Nephron progenitor cell (in vitro differentiated cells): Measurements from ENCODE around the gene BCL11B.
A peak's percentile ranks its signal among the peaks of the same experiment; 100 is the strongest.

ENCODE experiments used
- DNase-seq: peaks from one replicate; pipeline ENCODE4 v3.0.0; 2021
- H3K27ac Mint-ChIP-seq: 2 replicates; pipeline ENCODE4 v1.8.0; 2021; ENCODE audit warnings: mild to moderate bottlenecking, moderate library complexity, mixed read lengths
- H3K27me3 Mint-ChIP-seq: 2 replicates; pipeline ENCODE4 v1.8.0; 2021; ENCODE audit warnings: mild to moderate bottlenecking, low read depth, mixed read lengths; ENCODE audit not compliant: poor library complexity
- H3K36me3 Mint-ChIP-seq: 2 replicates; pipeline ENCODE4 v1.8.0; 2021; ENCODE audit warnings: low read depth, mixed read lengths
- H3K4me1 Mint-ChIP-seq: 2 replicates; pipeline ENCODE4 v1.8.0; 2021; ENCODE audit warnings: mixed read lengths
- H3K4me3 Mint-ChIP-seq: 2 replicates; pipeline ENCODE4 v1.8.0; 2021; ENCODE audit warnings: mild to moderate bottlenecking, moderate library complexity, mixed read lengths
- H3K9me3 Mint-ChIP-seq: 2 replicates; pipeline ENCODE4 v1.8.0; 2021; ENCODE audit warnings: mild to moderate bottlenecking, moderate library complexity, mixed read lengths
- TF ChIP-seq, protein P1 (sequence below): fragments of 200-600 bp; sonication (generic); IDR thresholded peaks from 2 replicates; pipeline ENCODE4 v1.5.0; 2021; ENCODE audit warnings: antibody characterized with exemption

Gene BCL11B

GRCh38 chr14:99242238-99242637, 29.8 kb downstream of the BCL11B start:
- TF ChIP-seq, protein P1, sequence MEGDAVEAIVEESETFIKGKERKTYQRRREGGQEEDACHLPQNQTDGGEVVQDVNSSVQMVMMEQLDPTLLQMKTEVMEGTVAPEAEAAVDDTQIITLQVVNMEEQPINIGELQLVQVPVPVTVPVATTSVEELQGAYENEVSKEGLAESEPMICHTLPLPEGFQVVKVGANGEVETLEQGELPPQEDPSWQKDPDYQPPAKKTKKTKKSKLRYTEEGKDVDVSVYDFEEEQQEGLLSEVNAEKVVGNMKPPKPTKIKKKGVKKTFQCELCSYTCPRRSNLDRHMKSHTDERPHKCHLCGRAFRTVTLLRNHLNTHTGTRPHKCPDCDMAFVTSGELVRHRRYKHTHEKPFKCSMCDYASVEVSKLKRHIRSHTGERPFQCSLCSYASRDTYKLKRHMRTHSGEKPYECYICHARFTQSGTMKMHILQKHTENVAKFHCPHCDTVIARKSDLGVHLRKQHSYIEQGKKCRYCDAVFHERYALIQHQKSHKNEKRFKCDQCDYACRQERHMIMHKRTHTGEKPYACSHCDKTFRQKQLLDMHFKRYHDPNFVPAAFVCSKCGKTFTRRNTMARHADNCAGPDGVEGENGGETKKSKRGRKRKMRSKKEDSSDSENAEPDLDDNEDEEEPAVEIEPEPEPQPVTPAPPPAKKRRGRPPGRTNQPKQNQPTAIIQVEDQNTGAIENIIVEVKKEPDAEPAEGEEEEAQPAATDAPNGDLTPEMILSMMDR = no peak
- Mint-ChIP-seq H3K27me3 (peaks cover 94% of the 10 kb centered on the region), H3K4me1 (peaks cover 78% of the 10 kb centered on the region), H3K27ac (no peak overlapping the region), H3K36me3 (no peaks in the 10 kb centered on the region), H3K4me3 (no peak overlapping the region), H3K9me3 (no peaks in the 10 kb centered on the region)
- DNase-seq = no peak

- TF ChIP-seq, protein P1 = no peak
- peaks cover 95% of the 10 kb centered on the region for H3K27me3 Mint-ChIP-seq
- DNase-seq = no peak
- H3K4me3 Mint-ChIP-seq = peak overlapping the region; percentile 39
- peaks cover 75% of the 10 kb centered on the region for H3K4me1 Mint-ChIP-seq
- no peaks in the 10 kb centered on the region for H3K36me3 Mint-ChIP-seq
- no peaks in the 10 kb centered on the region for H3K9me3 Mint-ChIP-seq
- H3K27ac Mint-ChIP-seq = no peak overlapping the region
Measured at GRCh38 chr14:99241325-99242010, 30.5 kb downstream of the BCL11B start.

DNA sequence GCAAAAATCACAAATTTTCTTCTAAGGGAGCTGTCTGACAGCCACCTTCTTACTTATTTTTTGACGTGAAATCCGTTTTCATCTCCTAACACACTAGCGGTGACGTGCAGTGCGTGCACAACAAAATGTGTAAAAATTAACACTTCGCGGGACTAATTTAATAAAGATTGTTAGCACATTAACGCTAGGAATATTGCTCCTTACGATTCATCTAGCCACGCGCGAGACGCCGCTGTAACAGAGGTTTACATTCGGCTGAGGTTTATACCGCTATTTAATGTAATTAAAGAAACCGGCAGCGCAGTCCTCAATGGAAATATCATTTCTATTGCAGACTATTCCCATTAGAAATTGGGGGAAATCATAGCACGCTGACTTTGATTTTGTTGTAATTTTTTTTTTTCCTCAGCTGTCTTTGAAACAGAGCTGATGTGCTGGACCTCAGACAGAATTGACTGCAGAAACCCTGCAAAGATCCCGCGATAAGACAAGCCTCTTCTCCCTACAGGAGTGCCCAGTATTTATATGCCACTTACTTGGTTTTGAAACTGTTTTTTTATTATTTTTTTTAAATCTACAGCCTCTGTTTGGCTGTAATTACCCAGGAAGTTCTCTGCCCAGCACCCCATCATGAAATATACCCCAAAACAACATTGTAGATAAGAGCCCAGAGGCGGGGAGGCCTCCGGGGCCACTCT, 31.2 kb downstream of the BCL11B start:
- peak overlapping the region; percentile 39 for H3K4me3 Mint-ChIP-seq
- TF ChIP-seq, protein P1 = no peak
- H3K36me3 Mint-ChIP-seq = no peaks in the 10 kb centered on the region
- no peak overlapping the region for H3K27ac Mint-ChIP-seq
- H3K4me1 Mint-ChIP-seq = peaks cover 82% of the 10 kb centered on the region
- H3K9me3 Mint-ChIP-seq = no peaks in the 10 kb centered on the region
- DNase-seq = no peak
- H3K27me3 Mint-ChIP-seq = peaks cover 92% of the 10 kb centered on the region

- H3K27me3 Mint-ChIP-seq = peaks cover 84% of the 10 kb centered on the region
- no peaks in the 10 kb centered on the region for H3K36me3 Mint-ChIP-seq
- DNase-seq = no peak
- H3K4me1 Mint-ChIP-seq = peaks cover 88% of the 10 kb centered on the region
- H3K9me3 Mint-ChIP-seq = no peaks in the 10 kb centered on the region
- peak overlapping the region; percentile 29 for H3K4me3 Mint-ChIP-seq
- no peak overlapping the region for H3K27ac Mint-ChIP-seq
- TF ChIP-seq, protein P1 = no peak
Measured at GRCh38 chr14:99239661-99240092, 32.3 kb downstream of the BCL11B start.

DNA sequence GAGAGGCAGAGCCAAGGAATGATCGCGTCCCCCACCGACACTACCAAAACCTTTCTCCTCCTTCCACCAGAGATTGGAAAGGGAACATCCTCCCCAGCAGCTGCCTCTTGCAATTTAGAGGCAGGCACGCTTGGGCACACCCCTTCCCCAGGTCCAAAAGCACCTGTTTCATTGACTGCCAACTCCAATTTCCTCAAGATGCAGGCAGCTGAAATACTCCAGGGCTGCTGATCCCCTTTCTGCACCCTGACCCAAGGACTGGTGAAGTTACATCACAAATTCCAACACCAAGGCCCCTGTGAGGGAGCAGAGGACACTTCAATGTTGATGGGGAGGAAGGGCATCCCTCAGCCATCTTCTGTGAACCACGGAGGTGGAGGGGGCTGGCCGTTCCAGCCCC, 33.8 kb downstream of the BCL11B start:
- DNase-seq = no peak
- Mint-ChIP-seq H3K27ac (no peak overlapping the region), H3K4me3 (no peak overlapping the region), H3K36me3 (no peaks in the 10 kb centered on the region), H3K9me3 (no peaks in the 10 kb centered on the region), H3K4me1 (peaks cover 89% of the 10 kb centered on the region), H3K27me3 (peaks cover 74% of the 10 kb centered on the region)
- TF ChIP-seq, protein P1 = no peak
